NT2/D1 (cell line): Measurements from ENCODE around the gene ATN1.

Experiments used
- SUZ12 ChIP-seq: IDR thresholded peaks from 2 replicates; pipeline ENCODE4 v1.6.1; 2011; ENCODE audit not compliant: insufficient read length, insufficient read depth; ENCODE audit errors: extremely low read depth
- YY1 ChIP-seq: IDR thresholded peaks from 2 replicates; pipeline ENCODE4 v1.6.1; 2011; ENCODE audit not compliant: insufficient read length, insufficient read depth
- ZNF274 ChIP-seq: IDR thresholded peaks from 2 replicates; pipeline ENCODE4 v1.6.1; 2011; ENCODE audit warnings: mild to moderate bottlenecking, low read depth, low read length

GRCh38 chr12:6966351-6966750 lies 38.6 kb downstream of the ATN1 start:
- TF ChIP-seq ZNF274 (no peak), SUZ12 (no peak), YY1 (no peak)
